NCI-H345 (cell line): Measurements from ENCODE around the gene PLCH1.

Experiments used
- DNase-seq: peaks from one replicate; lab custom pipeline; 2025; lab: John Stamatoyannopoulos, UW

The PLCH1 gene

GRCh38 chr3:155745795-155746550, 1.1 kb upstream of the PLCH1 start:
- peak; percentile 63 for DNase-seq

- DNase-seq: peak; percentile 68
Measured at GRCh38 chr3:155744010-155744625, 753 bp downstream of the PLCH1 start.

- DNase-seq: no peak
Measured at GRCh38 chr3:155743606-155744005, 1.3 kb downstream of the PLCH1 start.

- no peak for DNase-seq
Measured at GRCh38 chr3:155742349-155742965, 2.4 kb downstream of the PLCH1 start.

- no peak for DNase-seq
Measured at GRCh38 chr3:155741603-155742002, 3.3 kb downstream of the PLCH1 start.

- no peak for DNase-seq
Measured at GRCh38 chr3:155741101-155741500, 3.8 kb downstream of the PLCH1 start.

DNA sequence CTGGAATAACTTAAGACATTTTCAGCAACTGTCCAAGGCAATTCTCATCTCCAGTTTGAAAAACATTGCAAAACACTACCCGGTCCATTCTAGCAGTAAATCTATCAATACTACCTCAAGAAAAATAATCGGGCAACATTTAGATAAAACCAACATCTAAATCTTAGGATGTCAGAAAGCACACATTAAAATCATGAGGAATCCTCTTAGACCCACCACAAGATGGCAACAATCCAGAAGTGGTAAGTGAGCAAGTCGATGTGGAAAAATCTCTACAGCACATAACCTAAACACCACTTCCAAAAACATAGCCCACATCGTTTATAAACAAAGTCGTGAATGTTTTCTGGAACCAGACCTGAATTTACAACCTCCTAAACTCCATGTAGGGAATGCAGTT, 5.7 kb downstream of the PLCH1 start:
- DNase-seq: no peak

DNA sequence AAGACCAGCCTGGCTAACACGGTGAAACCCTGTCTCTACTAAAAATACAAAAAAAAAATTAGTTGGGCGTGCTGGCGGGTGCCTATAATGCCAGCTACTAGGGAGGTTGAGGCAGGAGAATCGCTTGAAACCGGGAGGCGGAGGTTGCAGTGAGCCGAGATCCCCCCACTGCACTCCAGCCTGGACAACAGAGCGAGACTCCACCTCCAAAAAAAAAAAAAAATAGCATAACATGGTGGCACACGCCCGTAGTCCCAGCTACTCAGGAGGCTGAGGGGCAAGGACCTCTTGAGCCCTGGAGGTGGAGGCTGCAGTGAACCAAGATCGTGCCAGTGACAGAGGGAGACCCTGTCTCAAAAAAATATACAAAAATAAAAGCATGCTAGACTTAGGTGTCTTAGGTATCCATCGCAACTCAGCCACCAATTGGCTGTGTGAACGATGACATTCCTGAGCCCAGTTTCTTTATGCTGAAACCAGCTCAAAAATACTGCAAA, 6.2 kb downstream of the PLCH1 start:
- no peak for DNase-seq

- no peak for DNase-seq
Measured at GRCh38 chr3:155737844-155738460, 6.9 kb downstream of the PLCH1 start.

DNA sequence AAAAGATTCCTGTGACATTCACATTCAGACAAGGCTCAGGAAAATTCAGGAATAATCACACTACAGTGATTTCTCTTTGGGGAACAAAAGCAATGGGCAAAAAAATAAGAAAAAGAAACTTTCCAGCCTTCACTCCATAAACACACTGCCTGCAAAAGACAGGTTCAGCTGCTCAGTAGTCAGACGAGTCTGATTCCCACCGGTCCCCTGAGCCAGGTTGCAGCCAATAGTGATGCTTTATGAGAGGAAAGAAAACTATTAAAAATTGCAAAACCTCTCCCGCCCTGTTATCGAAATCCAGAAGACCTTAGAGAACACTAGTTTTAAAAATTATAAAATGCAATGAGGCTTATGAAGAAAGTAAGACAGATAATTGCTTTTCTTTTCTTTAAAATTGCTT, 8.5 kb downstream of the PLCH1 start:
- DNase-seq: no peak

- DNase-seq: no peak
Measured at GRCh38 chr3:155730843-155731242, 14.0 kb downstream of the PLCH1 start.

DNA sequence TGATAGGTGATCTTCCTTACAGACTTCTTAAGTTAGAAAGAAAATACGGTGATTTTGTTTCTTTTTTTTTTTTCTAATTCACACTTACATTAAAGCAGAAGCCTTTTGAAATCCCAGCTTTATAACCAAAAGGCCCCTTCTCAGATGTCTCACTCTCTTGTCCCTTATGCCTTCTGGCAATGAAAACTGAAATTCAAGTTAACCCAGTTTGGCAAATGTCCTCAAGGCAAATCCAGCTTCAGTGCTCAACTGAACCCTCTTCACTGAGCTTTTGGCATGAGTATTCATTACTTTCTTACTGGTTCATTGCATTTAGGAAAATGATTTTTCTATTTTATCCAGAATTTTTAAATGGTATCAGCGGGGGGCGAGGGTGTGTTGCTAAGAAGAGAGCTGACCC, 17.0 kb downstream of the PLCH1 start:
- no peak for DNase-seq

- DNase-seq: no peak
Measured at GRCh38 chr3:155714295-155714718, 30.6 kb downstream of the PLCH1 start.

DNA sequence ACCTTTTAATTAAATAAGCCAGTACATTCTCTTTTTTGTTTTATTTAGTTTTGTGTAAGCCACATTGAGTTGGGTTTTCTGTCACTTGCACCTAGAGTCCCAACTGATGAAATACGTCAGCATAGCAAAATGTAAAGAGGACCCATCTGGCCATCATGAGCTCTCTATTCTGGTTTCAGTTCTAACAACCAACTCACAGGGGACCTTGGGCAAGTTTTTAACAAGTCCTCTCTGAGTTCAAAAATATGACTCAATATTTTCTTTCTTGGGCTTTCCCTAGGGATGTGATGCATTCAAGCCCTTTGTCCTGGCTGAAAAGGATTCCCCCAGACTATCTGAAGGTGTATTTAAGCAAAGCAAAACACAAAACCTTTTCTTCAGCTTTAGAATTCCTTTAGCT, 32.9 kb downstream of the PLCH1 start:
- no peak for DNase-seq

GRCh38 chr3:155704771-155705559, 39.9 kb downstream of the PLCH1 start:
- DNase-seq: no peak

DNA sequence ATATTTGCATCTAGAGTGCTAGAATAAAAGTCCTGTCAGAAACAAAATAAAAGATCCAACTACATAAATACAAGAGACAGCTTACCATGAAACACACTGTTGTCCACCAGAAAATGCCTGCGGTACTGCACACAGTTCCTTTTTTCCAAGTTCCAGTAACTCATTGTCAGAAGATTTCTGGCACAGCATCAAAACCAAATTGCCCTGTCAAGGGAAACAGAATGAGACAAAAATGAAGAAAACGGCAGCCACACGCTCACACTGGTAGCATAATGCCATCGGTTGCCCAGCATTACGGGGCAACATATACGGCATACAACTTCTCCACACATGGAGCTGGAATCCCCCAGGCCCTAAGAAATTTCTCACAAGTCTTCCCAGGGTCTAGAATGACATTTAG, 40.8 kb downstream of the PLCH1 start:
- no peak for DNase-seq

GRCh38 chr3:155702745-155703591, 41.9 kb downstream of the PLCH1 start:
- no peak for DNase-seq

DNA sequence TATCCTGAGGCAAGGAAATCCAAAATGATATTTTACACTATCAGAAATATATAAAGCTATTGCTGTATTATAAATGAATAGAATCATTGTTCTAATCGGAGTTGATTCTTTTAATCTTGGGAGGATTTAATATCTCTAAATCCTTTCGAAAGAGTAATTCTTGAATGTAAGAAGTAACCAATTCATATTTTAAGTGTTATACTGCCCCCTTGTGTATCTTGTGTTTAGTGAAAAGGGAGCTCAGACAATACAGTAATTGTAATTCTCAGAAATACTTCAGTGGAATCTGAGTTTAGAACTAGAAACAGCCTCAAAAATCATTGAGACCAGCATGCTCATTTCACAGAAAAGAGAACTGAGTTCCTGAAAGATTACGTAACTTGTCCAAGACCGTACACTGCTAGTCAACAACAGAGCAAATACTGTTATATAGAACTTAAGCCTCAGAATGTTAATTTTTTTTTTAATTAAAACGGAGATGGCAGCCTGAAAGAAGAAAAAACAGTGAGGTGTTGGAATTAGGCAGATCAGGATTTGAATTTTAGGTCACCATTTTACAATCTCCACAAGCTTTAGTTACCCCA, 42.9 kb downstream of the PLCH1 start:
- DNase-seq: peak; percentile 54

- DNase-seq: no peak
Measured at GRCh38 chr3:155697542-155697941, 47.3 kb downstream of the PLCH1 start.

- no peak for DNase-seq
Measured at GRCh38 chr3:155690921-155691320, 54.0 kb downstream of the PLCH1 start.

DNA sequence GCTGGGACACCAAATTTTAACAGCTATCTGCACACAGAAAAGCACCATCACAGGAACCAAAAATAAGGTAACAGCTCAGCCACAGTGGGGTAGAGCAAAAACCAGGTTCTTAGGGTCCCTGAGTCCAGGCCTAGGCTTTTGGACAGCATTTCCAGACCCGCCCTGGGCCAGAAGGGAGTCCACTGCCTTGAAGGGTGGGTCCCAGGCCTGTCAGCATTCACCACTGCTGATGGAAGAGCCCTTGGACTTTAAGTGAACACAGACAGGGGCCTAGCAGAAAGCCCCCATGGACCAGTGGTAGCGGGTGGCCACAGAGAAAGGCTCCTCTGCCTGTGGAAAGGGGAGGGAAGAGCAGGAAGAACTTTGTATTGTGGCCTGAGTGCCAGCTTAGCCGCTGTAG, 56.4 kb downstream of the PLCH1 start:
- DNase-seq: no peak
